Measurements from ENCODE around the gene RGS13.

RGS13 gene

GRCh38 chr1:192635939-192636338 lies at the start of gene RGS13:
Gene RGS13 (plus strand): TSS chr1:192636147. CDS start chr1:192644335, 8,188 bp downstream.
- no peak for DNase-seq (ENCODE audit: low read depth, low spot score)

GRCh38 chr1:192587386-192588266 lies 48.3 kb upstream of the RGS13 start:
- no peak for DNase-seq (ENCODE audit: low read depth, low spot score)

GRCh38 chr1:192588546-192588945 lies 47.4 kb upstream of the RGS13 start:
- no peak for DNase-seq (ENCODE audit: low read depth, low spot score)

- DNase-seq (ENCODE audit: low read depth, low spot score), result no peak
These were observed 46.1 kb upstream of the RGS13 start for GRCh38 chr1:192589813-192590212.

- DNase-seq (ENCODE audit: low read depth, low spot score), result no peak
These were observed 43.4 kb upstream of the RGS13 start for GRCh38 chr1:192592517-192592916.

GRCh38 chr1:192592981-192593708 lies 42.8 kb upstream of the RGS13 start:
- DNase-seq (ENCODE audit: low read depth, low spot score), result no peak

GRCh38 chr1:192595299-192595698 lies 40.6 kb upstream of the RGS13 start:
- DNase-seq (ENCODE audit: low read depth, low spot score), result no peak

- DNase-seq (ENCODE audit: low read depth, low spot score), result no peak
These were observed 37.4 kb upstream of the RGS13 start for GRCh38 chr1:192598589-192598988.

GRCh38 chr1:192600275-192600674 lies 35.7 kb upstream of the RGS13 start:
- no peak for DNase-seq (ENCODE audit: low read depth, low spot score)

- DNase-seq (ENCODE audit: low read depth, low spot score), result no peak
These were observed 34.8 kb upstream of the RGS13 start for GRCh38 chr1:192601143-192601542.

GRCh38 chr1:192601567-192601966 lies 34.4 kb upstream of the RGS13 start:
- no peak for DNase-seq (ENCODE audit: low read depth, low spot score)

GRCh38 chr1:192602757-192603156 lies 33.2 kb upstream of the RGS13 start:
- DNase-seq (ENCODE audit: low read depth, low spot score), result no peak

- DNase-seq (ENCODE audit: low read depth, low spot score), result no peak
These were observed 32.6 kb upstream of the RGS13 start for GRCh38 chr1:192603218-192603787.

- DNase-seq (ENCODE audit: low read depth, low spot score), result no peak
These were observed 30.8 kb upstream of the RGS13 start for GRCh38 chr1:192604979-192605620.

- no peak for DNase-seq (ENCODE audit: low read depth, low spot score)
These were observed 27.3 kb upstream of the RGS13 start for GRCh38 chr1:192608671-192609070.

GRCh38 chr1:192609110-192610079 lies 26.6 kb upstream of the RGS13 start:
- no peak for DNase-seq (ENCODE audit: low read depth, low spot score)

GRCh38 chr1:192610112-192610889 lies 25.6 kb upstream of the RGS13 start:
- DNase-seq (ENCODE audit: low read depth, low spot score), result peak; percentile 20

GRCh38 chr1:192615055-192615454 lies 20.9 kb upstream of the RGS13 start:
- no peak for DNase-seq (ENCODE audit: low read depth, low spot score)

GRCh38 chr1:192620071-192620635 lies 15.8 kb upstream of the RGS13 start:
- no peak for DNase-seq (ENCODE audit: low read depth, low spot score)

Measured in astrocyte of the hippocampus (primary cell).